GM10266 (cell line): ENCODE measurements around the gene NLRP3.

Source experiments
- DNase-seq: peaks from one replicate; pipeline ENCODE4 v3.0.0; 2012; ENCODE audit errors: extremely low spot score
- CTCF ChIP-seq: IDR thresholded peaks from 2 replicates; pipeline ENCODE4 v1.5.1; 2012; ENCODE audit warnings: mild to moderate bottlenecking, low read depth; ENCODE audit not compliant: control insufficient read depth, insufficient read depth; ENCODE audit errors: missing control alignments

NLRP3 gene

GRCh38 chr1:247400685-247401084, 15.3 kb upstream of the NLRP3 start:
- TF ChIP-seq CTCF = no peak

DNA sequence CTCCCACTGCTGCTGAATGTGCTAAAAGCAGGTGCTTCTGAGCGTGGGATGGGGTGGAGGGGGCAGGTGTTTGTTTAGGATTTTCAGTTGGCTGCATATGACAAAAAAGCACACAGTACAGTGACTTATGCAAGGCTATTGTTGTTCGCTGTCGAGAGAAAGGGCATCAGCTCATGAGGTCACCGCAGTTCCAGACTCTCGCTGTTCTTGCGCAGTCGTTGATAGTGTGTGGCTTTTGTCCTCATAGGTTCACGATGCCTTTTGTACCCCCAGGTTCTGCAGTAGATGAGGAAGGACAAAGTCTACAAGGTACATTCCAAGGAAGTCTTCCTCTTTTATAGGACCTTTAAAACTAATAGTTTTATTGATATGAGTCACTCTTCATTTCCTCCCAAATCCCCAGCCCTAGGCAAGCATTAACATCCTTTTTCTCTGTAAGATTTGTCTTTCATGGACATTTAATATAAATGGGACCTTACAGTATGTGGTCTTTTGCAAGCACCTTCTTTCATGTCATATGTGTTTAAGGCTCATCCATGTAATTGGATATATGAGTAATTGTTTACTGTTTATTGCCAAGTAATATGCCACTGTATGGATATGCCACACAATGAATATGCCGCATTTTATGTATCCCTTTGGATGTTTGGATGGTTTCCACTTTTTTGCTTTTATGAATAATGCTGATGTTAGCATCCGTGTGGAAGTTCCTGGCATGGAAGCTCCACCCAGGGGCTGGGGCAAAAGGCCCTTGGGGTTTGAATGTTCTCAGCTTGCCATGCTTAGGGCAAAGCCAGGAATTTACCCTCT, 14.5 kb upstream of the NLRP3 start:
- no peak for DNase-seq
- no peak for TF ChIP-seq CTCF

More at GRCh38 chr1:247400685-247401084, 15.3 kb upstream of the NLRP3 start:
- DNase-seq = no peak

- no peak for TF ChIP-seq CTCF
- DNase-seq = no peak
These were observed 13.8 kb upstream of the NLRP3 start for GRCh38 chr1:247402120-247402675.

GRCh38 chr1:247406014-247406656, 9.8 kb upstream of the NLRP3 start:
- TF ChIP-seq CTCF = no peak
- no peak for DNase-seq

DNA sequence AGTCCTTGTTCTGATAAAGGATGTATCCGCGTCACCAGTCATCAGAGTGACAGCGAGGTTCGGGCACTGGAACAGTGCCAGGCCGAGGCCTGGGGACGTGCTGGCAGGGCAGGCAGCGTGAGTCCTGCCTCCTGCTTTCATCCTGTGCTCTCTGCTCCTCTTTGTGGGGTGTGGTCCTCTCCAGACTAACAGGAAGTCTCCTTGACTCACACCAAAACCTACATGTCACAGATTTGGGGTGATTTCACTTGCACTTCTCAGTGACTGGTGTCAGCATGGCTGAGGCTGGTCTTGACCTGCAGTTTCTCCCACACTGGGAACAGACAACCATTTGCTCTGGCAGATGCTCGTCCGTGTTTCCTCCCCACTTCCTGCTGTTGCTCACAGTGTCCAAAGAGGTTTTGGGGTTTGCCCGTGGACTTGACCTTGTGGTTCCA, 8.8 kb upstream of the NLRP3 start:
- peak; percentile 59 for DNase-seq
- TF ChIP-seq CTCF = no peak

DNA sequence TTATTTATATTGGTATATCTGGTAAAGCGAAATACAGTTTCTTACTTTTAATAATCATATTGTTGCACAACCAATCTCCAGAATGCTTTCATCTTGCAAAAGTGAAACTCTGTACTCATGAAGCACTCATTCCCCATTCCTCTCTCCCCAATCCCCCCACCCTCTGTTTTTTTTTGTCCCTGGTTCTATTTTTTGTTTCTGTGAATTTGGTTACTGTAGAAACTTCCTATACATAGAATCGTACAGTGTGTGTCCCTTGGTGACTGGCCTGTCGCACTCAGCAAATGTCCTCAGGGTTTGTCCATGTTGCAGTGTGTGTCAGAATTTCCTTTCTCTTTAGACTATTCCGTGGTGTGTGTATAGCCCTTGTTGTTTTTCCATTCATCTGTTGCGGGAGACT, 7.9 kb upstream of the NLRP3 start:
- no peak for TF ChIP-seq CTCF
- DNase-seq = no peak

GRCh38 chr1:247409869-247410544, 6.0 kb upstream of the NLRP3 start:
- DNase-seq = peak; percentile 73
- TF ChIP-seq CTCF = no peak
